NCI-H2107 (cell line): ENCODE measurements around the gene LRMDA.
A peak's percentile ranks its signal among the peaks of the same experiment; 100 is the strongest.

Experiments used
- DNase-seq: peaks from one replicate; lab custom pipeline; 2025; lab: John Stamatoyannopoulos, UW

The LRMDA gene

GRCh38 chr10:75956624-75957023, 525.2 kb downstream of the LRMDA start:
- DNase-seq = no peak

- no peak for DNase-seq
Observed at GRCh38 chr10:75957314-75958120, 526.1 kb downstream of the LRMDA start.

GRCh38 chr10:75959209-75959608, 527.8 kb downstream of the LRMDA start:
- DNase-seq = no peak

- DNase-seq = no peak
Observed at GRCh38 chr10:75959912-75960311, 528.5 kb downstream of the LRMDA start.

- DNase-seq = no peak
Observed at GRCh38 chr10:75962395-75963061, 531.1 kb downstream of the LRMDA start.

GRCh38 chr10:75967491-75967890, 536.1 kb downstream of the LRMDA start:
- DNase-seq = no peak

GRCh38 chr10:75969031-75969430, 537.6 kb downstream of the LRMDA start:
- DNase-seq = no peak

GRCh38 chr10:75971402-75972211, 540.2 kb downstream of the LRMDA start:
- no peak for DNase-seq

- DNase-seq = peak; percentile 16
Observed at GRCh38 chr10:75972491-75973276, 541.3 kb downstream of the LRMDA start.

GRCh38 chr10:75974080-75974479, 542.7 kb downstream of the LRMDA start:
- DNase-seq = no peak

GRCh38 chr10:75976681-75977080, 545.3 kb downstream of the LRMDA start:
- no peak for DNase-seq

GRCh38 chr10:75977139-75977538, 545.7 kb downstream of the LRMDA start:
- DNase-seq = no peak

GRCh38 chr10:75978213-75978612, 546.8 kb downstream of the LRMDA start:
- no peak for DNase-seq

- DNase-seq = no peak
Observed at GRCh38 chr10:75980419-75981002, 549.1 kb downstream of the LRMDA start.

GRCh38 chr10:75982611-75983369, 551.4 kb downstream of the LRMDA start:
- no peak for DNase-seq

GRCh38 chr10:75984067-75984466, 552.6 kb downstream of the LRMDA start:
- no peak for DNase-seq

GRCh38 chr10:75987616-75988015, 556.2 kb downstream of the LRMDA start:
- no peak for DNase-seq

GRCh38 chr10:75994357-75995040, 563.1 kb downstream of the LRMDA start:
- DNase-seq = no peak

GRCh38 chr10:75995041-75995430, 563.6 kb downstream of the LRMDA start:
- DNase-seq = no peak

- no peak for DNase-seq
Observed at GRCh38 chr10:75995720-75996119, 564.3 kb downstream of the LRMDA start.
